GM13977 (cell line): ENCODE measurements around the gene LASP1NB.
"Not testable (repeated sequence)": the region's sequence is repeated elsewhere in the genome, so short reads cannot be mapped to it uniquely, and the experiment has no call there.

ENCODE experiments used
- DNase-seq: peaks from one replicate; pipeline ENCODE4 v3.0.0; 2012; ENCODE audit warnings: low spot score
- in situ Hi-C: fragments of 300-500 bp; cut with MboI; formaldehyde crosslinking; loops from one replicate; pipeline ENCODE4 v1.12.0; 2022; ENCODE audit warnings: low sequenced_read_pairs, low pct_unique_long_range_greater_than_20kb, mixed read lengths, inconsistent platforms; ENCODE audit not compliant: unreplicated experiment
- TF ChIP-seq, protein P1 (sequence below): IDR thresholded peaks from 2 replicates; pipeline ENCODE4 v1.5.1; 2012; ENCODE audit warnings: mild to moderate bottlenecking, control low read depth; ENCODE audit not compliant: insufficient read depth; ENCODE audit errors: extremely low read depth, missing control alignments

Gene LASP1NB

DNA sequence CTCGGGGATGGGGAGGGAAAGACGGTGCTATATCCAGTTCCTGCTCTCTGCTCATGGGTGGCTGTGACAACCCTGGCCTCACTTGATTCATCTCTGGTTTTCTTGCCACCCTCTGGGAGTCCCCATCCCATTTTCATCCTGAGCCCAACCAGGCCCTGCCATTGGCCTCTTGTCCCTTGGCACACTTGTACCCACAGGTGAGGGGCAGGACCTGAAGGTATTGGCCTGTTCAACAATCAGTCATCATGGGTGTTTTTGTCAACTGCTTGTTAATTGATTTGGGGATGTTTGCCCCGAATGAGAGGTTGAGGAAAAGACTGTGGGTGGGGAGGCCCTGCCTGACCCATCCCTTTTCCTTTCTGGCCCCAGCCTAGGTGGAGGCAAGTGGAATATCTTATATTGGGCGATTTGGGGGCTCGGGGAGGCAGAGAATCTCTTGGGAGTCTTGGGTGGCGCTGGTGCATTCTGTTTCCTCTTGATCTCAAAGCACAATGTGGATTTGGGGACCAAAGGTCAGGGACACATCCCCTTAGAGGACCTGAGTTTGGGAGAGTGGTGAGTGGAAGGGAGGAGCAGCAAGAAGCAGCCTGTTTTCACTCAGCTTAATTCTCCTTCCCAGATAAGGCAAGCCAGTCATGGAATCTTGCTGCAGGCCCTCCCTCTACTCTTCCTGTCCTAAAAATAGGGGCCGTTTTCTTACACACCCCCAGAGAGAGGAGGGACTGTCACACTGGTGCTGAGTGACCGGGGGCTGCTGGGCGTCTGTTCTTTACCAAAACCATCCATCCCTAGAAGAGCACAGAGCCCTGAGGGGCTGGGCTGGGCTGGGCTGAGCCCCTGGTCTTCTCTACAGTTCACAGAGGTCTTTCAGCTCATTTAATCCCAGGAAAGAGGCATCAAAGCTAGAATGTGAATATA is 4.8 kb upstream of the LASP1NB start:
- TF ChIP-seq, protein P1, sequence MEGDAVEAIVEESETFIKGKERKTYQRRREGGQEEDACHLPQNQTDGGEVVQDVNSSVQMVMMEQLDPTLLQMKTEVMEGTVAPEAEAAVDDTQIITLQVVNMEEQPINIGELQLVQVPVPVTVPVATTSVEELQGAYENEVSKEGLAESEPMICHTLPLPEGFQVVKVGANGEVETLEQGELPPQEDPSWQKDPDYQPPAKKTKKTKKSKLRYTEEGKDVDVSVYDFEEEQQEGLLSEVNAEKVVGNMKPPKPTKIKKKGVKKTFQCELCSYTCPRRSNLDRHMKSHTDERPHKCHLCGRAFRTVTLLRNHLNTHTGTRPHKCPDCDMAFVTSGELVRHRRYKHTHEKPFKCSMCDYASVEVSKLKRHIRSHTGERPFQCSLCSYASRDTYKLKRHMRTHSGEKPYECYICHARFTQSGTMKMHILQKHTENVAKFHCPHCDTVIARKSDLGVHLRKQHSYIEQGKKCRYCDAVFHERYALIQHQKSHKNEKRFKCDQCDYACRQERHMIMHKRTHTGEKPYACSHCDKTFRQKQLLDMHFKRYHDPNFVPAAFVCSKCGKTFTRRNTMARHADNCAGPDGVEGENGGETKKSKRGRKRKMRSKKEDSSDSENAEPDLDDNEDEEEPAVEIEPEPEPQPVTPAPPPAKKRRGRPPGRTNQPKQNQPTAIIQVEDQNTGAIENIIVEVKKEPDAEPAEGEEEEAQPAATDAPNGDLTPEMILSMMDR, result no peak
- no peak for DNase-seq
- in situ Hi-C loops, result no loop called here

DNA sequence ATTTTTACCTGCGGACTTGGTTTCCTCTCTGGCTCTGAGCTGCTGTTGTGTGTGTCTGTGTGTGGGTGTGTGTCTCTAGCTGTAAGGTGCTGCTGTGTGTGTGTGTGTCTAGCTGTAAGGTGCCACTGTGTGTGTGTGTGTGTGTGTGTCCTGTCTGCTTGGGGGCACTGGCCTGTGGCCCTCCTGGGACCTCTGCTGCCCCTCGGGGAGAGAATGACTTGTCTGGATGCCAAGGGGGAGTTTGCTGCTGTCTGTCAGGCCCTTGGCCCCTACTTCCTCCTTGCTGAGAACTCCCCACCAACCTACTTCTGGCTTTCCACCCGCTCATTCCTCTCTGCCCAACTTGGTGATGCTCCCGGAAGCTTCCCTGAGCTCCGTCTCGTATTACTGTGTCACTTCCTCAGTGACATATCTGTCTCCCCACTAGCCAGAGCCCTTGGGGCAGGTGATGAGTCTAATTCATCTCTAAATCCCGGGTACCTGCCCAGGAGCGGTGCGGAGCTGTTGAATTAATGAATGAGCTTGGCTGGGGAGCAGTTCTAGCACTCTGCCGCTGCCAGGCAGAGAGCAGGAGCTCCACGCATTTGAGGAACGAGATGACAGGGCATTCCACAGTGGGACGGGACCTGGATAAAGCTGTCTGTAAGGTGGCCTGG is 3.5 kb upstream of the LASP1NB start:
- DNase-seq, result no peak
- in situ Hi-C loops, result no loop called here
- TF ChIP-seq, protein P1, result no peak

DNA sequence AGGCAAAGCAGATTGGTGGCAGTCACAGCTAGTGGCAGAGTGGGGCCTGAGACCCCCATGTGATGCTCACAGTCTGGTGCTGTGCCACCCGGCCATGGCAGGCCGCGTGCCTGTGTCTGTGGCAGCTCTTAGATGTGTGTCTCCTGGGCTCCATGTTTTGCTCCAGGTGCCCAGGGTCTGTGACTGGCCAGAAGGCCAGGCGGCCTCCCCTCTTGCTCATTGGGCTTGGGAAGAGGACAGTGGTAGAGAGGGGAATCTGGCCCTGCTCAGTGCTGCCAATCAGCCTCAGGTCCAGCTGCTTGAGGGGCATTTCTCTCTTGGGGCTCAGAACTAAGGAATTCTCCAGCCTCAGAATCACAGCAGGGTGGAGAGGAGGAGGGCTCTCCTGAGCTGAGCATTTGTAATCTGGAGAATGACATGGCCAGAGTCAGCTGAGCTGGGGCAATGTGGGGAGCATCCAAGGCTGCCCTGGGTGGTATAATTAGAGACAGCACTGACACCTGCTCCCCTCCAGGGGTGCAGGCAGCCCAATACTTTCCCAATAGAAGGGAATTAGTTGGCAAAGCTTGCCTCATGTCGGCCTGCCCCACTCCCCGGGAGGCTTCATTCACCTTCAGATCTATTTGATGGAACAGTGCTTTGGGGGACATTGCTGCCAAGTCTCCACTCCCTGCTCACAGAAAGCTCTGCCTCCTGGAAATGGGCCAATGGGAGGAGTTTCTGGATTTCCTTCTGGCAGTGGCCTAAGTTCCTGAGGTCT is 2.7 kb upstream of the LASP1NB start:
- DNase-seq, result no peak
- in situ Hi-C loops, result no loop called here
- TF ChIP-seq, protein P1, result no peak

DNA sequence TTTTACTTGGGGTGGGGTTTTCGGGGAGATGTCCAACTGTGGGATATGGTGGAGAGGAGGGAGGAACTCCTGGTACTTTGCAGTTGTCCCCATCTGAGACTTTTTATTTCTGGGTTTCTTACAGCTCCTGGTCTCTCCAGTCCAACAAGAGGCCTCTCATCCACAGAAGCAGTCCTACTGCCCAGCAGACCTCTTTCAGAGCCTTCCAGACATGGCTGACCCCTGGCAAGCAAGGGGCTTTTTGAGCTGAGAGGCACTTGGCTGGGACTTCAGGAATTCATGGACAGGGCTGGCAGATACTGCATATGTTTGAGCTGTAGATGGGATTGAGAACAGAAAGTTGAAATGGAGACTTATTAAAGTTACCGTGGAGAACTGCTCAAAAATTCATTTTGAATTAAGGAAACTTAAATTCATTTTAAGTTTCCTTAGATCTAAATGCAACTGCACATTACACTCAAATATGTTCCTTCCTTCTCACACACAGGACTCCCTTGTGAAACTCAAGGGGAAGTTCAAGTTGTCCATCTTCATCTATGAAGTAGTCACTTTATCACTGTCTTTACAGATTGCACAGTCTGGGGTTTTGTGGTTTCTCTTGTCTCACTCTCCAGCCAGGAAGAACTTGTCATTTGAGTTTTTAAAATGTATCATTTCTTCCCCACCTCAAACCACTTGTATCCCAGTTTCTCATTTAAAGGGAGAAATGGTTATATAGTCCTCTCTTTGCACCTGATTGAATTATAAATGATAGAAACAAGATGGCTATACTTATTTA is 1.1 kb downstream of the LASP1NB start:
- TF ChIP-seq, protein P1, result no peak
- DNase-seq, result peak; percentile 63
- in situ Hi-C loops, result no loop called here

DNA sequence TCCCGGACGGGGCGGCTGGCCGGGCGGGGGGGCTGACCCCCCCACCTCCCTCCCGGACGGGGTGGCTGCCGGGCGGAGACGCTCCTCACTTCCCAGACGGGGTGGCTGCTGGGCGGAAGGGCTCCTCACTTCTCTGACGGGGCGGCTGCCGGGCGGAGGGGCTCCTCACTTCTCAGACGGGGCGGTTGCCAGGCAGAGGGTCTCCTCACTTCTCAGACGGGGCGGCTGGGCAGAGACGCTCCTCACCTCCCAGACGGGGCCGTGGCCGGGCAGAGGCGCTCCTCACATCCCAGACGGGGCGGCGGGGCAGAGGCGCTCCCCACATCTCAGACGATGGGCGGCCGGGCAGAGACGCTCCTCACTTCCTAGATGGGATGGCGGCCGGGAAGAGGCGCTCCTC is 5.4 kb downstream of the LASP1NB start:
- DNase-seq, in situ Hi-C loops: not testable (repeated sequence)

DNA sequence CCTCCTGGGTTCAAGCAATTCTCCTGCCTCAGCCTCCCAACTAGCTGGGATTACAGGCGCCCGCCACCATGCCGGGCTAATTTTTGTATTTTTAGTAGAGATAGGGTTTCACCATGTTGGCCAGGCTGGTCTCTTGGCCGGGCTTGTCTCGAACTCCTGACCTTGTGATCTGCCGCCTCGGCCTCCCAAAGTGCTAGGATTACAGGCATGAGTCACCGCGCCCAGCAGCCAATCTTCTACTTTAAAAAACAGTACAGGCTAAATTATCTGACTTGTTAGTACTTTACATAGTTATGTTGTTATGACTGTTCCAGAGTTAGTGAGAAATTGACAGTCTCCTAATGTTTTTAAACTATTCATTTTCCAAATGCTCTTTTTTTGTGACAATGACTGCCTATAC is 8.5 kb downstream of the LASP1NB start:
- in situ Hi-C loops, DNase-seq: not testable (repeated sequence)

DNA sequence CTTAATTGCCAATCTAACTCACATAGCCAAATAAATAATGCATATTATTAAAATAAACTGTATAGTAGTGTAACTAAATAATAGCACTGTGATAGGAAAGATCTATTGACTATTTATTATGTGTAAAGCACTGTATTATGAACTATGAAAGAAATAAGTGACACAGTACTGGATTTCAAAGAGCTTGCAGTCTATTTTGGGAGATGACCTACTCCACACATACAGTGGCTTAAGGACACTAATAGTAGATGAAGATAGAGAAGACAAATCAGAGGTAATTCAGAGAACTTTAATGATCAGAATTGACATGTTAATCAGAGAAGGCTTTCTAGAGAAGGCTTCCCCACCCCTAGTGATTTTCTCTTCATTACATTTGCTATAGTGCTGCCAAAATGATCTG is 14.6 kb downstream of the LASP1NB start:
- in situ Hi-C loops, result no loop called here
- TF ChIP-seq, protein P1, result no peak
- no peak for DNase-seq
